ENCODE measurements around the gene HOOK2.
"Not testable (repeated sequence)": the region's sequence is repeated elsewhere in the genome, so short reads cannot be mapped to it uniquely, and the experiment has no call there.

Gene HOOK2

DNA sequence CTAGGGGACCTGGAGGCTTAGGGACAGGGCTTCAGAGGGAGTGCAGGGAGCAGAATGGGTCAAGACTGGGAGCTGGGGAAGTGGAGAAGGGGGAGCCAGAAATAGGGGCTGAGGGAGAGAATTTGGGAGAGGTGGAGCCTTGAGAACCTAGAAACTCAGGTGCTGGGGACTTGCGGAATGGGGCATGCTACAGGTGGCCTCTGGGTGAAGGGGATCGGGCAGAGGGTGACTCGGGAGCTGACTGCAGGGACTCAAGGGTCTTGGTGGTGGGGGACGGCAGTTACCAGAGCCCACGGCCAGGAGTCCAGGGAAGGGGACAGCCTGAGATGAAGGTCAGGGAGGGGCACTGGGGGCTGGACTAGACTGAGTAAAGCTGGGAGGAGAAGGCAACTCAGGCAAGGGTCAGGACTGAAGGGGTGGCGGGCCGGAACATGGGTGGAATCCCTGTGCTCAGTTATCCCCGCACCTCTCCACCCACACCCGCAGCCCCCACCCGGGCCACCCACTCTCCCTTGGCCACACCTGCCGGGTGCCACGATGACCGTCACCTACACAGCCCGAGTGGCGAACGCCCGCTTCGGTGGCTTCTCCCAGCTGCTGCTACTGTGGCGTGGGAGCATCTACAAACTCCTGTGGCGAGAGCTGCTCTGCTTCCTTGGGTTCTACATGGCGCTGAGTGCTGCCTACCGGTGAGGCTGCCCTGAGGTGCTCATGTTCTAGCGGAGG lies 23.1 kb downstream of the HOOK2 start:
- DNase-seq = no peak

- no peak for DNase-seq
These were observed 23.7 kb downstream of the HOOK2 start, which contains the start of gene BEST2 for GRCh38 chr19:12751635-12752034. BEST2 (plus strand) TSS chr19:12751791; CDS start chr19:12752593, 802 bp downstream.

- DNase-seq = no peak
These were observed 24.5 kb downstream of the HOOK2 start for GRCh38 chr19:12750851-12751250.

- no peak for DNase-seq
These were observed 25.3 kb downstream of the HOOK2 start for GRCh38 chr19:12749938-12750521.

DNA sequence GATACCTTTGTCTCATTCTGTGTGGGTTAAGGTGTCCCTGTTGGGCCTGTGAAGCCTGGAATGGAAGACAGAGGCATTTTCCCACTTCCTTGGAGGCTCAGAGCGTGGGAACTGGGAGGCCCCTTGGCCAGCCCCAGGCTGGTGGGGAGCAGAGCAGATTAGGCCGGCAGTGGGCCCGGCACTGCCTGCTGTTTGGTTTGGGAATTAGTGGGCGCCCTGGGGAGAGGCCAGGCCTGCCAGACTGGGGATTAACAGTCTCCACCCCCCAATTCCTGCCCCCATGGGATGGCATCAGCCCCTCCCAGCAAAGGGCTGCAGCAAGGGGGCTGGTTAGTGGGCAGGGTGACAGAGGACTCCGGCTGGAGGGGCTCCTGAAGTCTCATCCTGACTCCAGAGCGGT lies 26.9 kb downstream of the HOOK2 start:
- DNase-seq = no peak

DNA sequence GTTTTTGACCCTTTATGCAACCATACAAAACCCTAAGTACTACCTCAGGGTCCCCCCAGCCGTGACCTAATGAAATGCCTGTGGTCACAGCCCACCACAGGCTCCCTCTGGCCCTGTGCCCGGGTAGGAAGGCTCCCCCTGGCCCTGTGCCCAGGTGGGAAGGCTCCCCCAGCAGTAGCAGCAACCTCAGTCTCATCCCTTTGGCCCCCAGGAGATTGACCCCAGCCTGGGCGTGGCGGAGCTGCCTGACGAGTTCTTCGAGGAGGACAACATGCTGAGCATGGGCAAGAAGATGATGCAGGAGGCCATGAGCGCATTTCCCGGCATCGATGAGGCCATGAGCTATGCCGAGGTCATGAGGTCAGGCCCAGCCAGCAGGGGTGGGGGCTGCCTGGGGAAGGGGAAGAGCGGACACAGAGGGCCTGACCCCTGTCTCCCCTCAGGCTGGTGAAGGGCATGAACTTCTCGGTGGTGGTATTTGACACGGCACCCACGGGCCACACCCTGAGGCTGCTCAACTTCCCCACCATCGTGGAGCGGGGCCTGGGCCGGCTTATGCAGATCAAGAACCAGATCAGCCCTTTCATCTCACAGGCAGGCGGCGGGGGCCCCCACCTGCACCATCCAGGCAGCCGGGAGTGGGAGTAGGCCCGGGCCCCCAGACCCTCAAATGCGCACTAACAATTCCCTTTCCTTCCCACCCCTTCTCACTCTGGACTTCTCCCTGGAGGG lies 30.0 kb downstream of the HOOK2 start:
- no peak for DNase-seq

DNA sequence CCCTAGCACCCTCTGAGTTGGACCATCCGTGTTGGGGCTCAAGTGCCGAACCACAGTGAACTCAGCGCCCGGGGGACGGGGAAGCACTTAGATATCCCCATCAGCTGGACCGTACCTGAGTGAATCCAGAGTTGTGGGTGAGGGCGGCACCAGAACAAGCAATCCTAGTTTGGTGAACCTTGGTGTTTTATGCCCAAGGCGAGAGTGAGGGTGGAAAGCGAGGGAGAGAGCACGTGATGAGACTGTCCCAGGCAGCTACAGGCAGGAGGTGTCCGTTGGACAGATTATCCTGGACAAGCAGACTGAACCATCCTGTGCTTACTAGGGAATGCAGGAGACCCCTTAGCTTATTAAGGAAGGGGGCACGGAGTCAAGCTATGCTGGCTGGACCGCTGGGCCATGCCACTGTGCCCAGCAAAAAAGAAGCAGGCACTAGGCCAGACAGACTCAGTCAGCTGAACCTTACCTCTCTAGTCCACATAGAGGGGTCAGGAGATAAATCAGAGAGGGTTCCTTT lies 37.5 kb downstream of the HOOK2 start:
- DNase-seq = no peak

GRCh38 chr19:12736995-12737834 lies 38.1 kb downstream of the HOOK2 start, which contains the start of gene GET3:
GET3 (plus strand) TSS chr19:12737497; CDS start chr19:12737506, 9 bp downstream.
- DNase-seq = peak; percentile 96 to 97

DNA sequence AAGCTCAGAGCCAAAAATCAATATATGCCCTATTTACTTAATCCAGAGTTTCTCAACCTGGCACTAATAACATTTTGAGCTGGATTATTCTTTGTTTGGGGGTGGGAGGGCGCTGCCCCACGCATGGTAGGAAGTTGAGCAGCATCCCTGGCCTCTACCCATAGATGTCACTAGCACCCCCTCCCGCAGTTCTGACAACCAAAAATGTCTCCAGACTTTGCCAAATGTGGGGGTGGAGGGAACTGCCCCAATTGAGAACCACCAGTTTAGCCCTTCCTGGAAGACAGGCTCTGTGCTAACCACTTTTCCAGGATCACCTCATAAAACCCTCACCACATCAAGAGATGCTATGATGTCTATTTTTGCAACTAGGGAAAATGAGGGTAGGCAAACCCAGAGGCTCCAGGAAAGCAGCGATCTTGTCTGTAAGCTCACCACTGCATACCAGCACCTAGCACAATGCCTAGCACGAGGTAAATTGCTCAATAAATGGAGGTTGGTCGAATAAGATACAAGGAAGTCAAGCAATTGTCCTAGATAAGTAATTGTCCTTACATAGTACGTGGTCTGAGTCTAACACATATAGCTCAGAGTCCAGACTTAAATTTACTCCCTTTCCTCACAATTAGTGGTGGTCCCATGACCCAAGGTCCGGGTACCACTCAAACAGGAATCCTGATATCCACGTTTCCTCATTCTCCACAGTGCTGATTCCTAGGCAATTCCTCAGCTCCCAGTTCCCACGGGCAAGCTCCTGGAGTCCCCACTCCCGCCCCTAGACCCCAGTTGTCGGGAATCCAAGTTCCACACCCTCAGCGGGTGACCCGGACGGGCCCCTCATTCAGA lies 41.8 kb downstream of the HOOK2 start:
- peak; percentile 76 to 78 for DNase-seq

GRCh38 chr19:12731337-12731736 lies 44.0 kb downstream of the HOOK2 start:
- no peak for DNase-seq

- peak; percentile 29 to 33 for DNase-seq
These were observed 45.3 kb downstream of the HOOK2 start for GRCh38 chr19:12730064-12730463.

DNA sequence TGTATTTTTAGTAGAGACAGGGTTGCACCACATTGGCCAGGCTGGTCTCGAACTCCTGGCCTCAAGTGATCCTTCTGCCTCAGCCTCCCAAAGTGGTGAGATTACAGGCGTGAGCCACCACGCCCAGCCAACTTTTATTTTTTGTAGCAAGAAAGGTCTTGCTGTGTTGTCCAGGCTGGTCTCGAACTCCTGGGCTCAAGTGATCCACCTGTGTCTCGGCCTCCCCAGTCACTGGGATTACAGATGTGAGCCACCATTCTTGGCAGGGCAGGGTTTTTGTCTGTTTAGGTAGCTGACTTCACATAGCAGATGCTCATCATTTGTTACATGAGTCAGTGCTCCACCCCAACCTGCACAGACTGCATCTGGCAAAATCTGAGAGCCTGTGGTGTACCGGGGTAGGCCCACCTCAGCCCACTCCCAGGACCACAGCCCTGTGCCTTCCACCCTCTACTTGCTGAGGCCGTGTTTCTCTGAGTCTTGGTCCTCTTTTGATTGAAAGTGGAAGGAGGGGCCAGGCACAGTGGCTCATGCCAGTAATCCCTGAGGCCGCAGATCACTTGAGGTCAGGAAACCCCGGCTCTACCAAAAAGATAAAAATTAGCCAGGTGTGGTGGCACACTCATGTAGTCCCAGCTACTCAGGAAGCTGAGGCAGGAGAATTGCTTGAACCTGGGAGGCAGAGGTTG lies 47.5 kb downstream of the HOOK2 start:
- DNase-seq = no peak

GRCh38 chr19:12726988-12727316 lies 48.4 kb downstream of the HOOK2 start:
- DNase-seq = no peak

DNA sequence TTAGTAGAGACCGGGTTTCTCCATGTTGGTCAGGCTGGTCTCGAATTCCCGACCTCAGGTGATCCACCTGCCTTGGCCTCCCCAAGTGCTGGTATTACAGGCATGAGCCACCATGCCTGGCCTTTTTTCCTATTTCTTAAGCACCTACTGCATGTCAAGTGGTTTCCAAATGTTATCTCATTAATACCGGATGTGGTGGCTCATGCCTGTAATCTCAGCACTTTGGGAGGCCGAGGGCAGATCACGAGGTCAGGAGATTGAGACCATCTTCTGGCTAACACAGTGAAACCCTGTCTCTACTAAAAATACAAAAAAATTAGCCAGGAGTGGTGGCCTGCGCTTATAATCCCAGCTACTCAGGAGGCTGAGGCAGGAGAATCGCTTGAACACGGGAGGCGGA lies 49.7 kb downstream of the HOOK2 start:
- DNase-seq = not testable (repeated sequence)

- peak; percentile 28 to 49 for DNase-seq
These were observed 51.5 kb downstream of the HOOK2 start, which contains the start of gene TNPO2 for GRCh38 chr19:12723641-12724426. TNPO2 (minus strand) TSS chr19:12723932; CDS start chr19:12720977, 2,955 bp downstream.

GRCh38 chr19:12723381-12723640 lies 52.0 kb downstream of the HOOK2 start:
- DNase-seq = no peak

- DNase-seq = peak; percentile 98 to 99
These were observed 52.6 kb downstream of the HOOK2 start for GRCh38 chr19:12722566-12723380.

GRCh38 chr19:12721656-12722565 lies 53.4 kb downstream of the HOOK2 start:
- peak; percentile 22 to 50 for DNase-seq
